Thymus (tissue), 2 donors: ENCODE results near the gene GUCY1A1. TPM values are rescaled to one million over a fixed set of nuclear protein-coding genes. Genes with fewer than 3 reads are reported as not detected.

Experiments
- polyA plus RNA-seq: library from polyadenylated mRNA; stranded (reverse); fragments of 200-250 nt; gene quantifications from one replicate; pipeline ENCODE4 v1.2.3, GENCODE V29; 2013
- total RNA-seq: library from RNA; stranded (reverse); fragments of 120-200 nt; gene quantifications from one replicate; pipeline ENCODE4 v1.2.4, GENCODE V29; 2013
- donor health status: healthy.

Gene GUCY1A1
- total and polyA plus RNA-seq, 2 donors = 2.9 to 16.6 TPM

Other genes with a start within 250 kb of the GUCY1A1 start
- gene GUCY1B1, start 92.2 kb downstream of the GUCY1A1 start, total RNA-seq = 7.2 TPM
- gene GUCY1B1, start 92.2 kb downstream of the GUCY1A1 start, polyA plus RNA-seq = 5.5 TPM
- gene ASIC5, start 199.4 kb downstream of the GUCY1A1 start, total RNA-seq = not detected
- gene ASIC5, start 199.4 kb downstream of the GUCY1A1 start, polyA plus RNA-seq = not detected
- 0.66 TPM for gene TDO2, start 236.8 kb downstream of the GUCY1A1 start, total RNA-seq
- 1.1 TPM for gene TDO2, start 236.8 kb downstream of the GUCY1A1 start, polyA plus RNA-seq